ENCODE measurements around the gene KITLG. TPM values are rescaled to one million over a fixed set of nuclear protein-coding genes. Genes with fewer than 3 reads are reported as not detected.

The KITLG gene
- polyA plus RNA-seq, 1 donor (not counting 4 experiments of a cell fraction or from before 2014, with no cell fraction given) = 21.2 TPM

GRCh38 chr12:88538697-88539096 is 41.6 kb downstream of the KITLG start:
- no peak for DNase-seq (ENCODE audit: low read depth, low spot score)
- no peak overlapping the region for H3K9ac ChIP-seq (ENCODE audit: control insufficient read depth, extremely low read depth, insufficient read depth, low read length)
- peaks cover 2 to 3% of the 10 kb centered on the region in 2 experiments for H3K36me3 ChIP-seq (ENCODE audit: control insufficient read depth in 2 of 2, extremely low read depth in 1 of 2, insufficient read depth in 2 of 2, low read length in 2 of 2)
- H3K9me3 ChIP-seq (ENCODE audit: control insufficient read depth, low read depth, low read length) = no peaks in the 10 kb centered on the region
- no peaks in the 10 kb centered on the region for H3K4me1 ChIP-seq (ENCODE audit: control insufficient read depth, extremely low read depth, insufficient read depth, low read length)
- peaks cover 2% of the 10 kb centered on the region for H3K79me2 ChIP-seq (ENCODE audit: control insufficient read depth, insufficient read depth, low read length)
- H3K27me3 ChIP-seq (ENCODE audit: control insufficient read depth, extremely low read depth, insufficient read depth, low read length) = no peaks in the 10 kb centered on the region
- dilution Hi-C loops (cut with MboI; ENCODE audit: extremely low pct_ligation_motif_present, low sequenced_read_pairs) = no loop called here
- no peak for FAIRE-seq
- no peak overlapping the region for H3K27ac ChIP-seq (ENCODE audit: control insufficient read depth, insufficient read depth, low read length)
- H3K9me1 ChIP-seq (ENCODE audit: control insufficient read depth, extremely low read depth, insufficient read depth, low read length) = no peaks in the 10 kb centered on the region
- H3K4me2 ChIP-seq (ENCODE audit: control insufficient read depth, extremely low read depth, insufficient read depth, low read depth, low read length) = no peak overlapping the region
- no peak overlapping the region for H2AFZ ChIP-seq (ENCODE audit: control insufficient read depth, low read length)
- TF ChIP-seq CTCF (optimal IDR thresholded peaks at IDR 0.05 in 1 of 3, IDR thresholded peaks at IDR 0.05 in 1 of 3, conservative IDR thresholded peaks at IDR 0.05 in 1 of 3; ENCODE audit: extremely low read depth in 1 of 3, insufficient read depth in 2 of 3, low read length in 3 of 3) (no peak), EZH2 (IDR thresholded peaks at IDR 0.05; ENCODE audit: low read length) (no peak)
- H3K4me3 ChIP-seq (ENCODE audit: control insufficient read depth in 2 of 3, extremely low read depth in 1 of 3, insufficient read depth in 2 of 3, low read depth in 1 of 3, low read length in 3 of 3) = no peak overlapping the region
- no peaks in the 10 kb centered on the region for H4K20me1 ChIP-seq (ENCODE audit: control insufficient read depth, extremely low read depth, insufficient read depth, low read length)

GRCh38 chr12:88538250-88538649 is 42.0 kb downstream of the KITLG start:
- no peak for TF ChIP-seq CTCF (optimal IDR thresholded peaks at IDR 0.05 in 1 of 3, IDR thresholded peaks at IDR 0.05 in 1 of 3, conservative IDR thresholded peaks at IDR 0.05 in 1 of 3; ENCODE audit: extremely low read depth in 1 of 3, insufficient read depth in 2 of 3, low read length in 3 of 3)
- no peak for TF ChIP-seq EZH2 (IDR thresholded peaks at IDR 0.05; ENCODE audit: low read length)
- DNase-seq (ENCODE audit: low read depth, low spot score) = no peak
- H3K4me1 ChIP-seq (ENCODE audit: control insufficient read depth, extremely low read depth, insufficient read depth, low read length) = no peaks in the 10 kb centered on the region
- H3K9ac ChIP-seq (ENCODE audit: control insufficient read depth, extremely low read depth, insufficient read depth, low read length) = no peak overlapping the region
- peaks cover 2% of the 10 kb centered on the region for H3K79me2 ChIP-seq (ENCODE audit: control insufficient read depth, insufficient read depth, low read length)
- no peaks in the 10 kb centered on the region for H4K20me1 ChIP-seq (ENCODE audit: control insufficient read depth, extremely low read depth, insufficient read depth, low read length)
- H3K9me1 ChIP-seq (ENCODE audit: control insufficient read depth, extremely low read depth, insufficient read depth, low read length) = no peaks in the 10 kb centered on the region
- H2AFZ ChIP-seq (ENCODE audit: control insufficient read depth, low read length) = no peak overlapping the region
- FAIRE-seq = no peak
- no peak overlapping the region for H3K4me3 ChIP-seq (ENCODE audit: control insufficient read depth in 2 of 3, extremely low read depth in 1 of 3, insufficient read depth in 2 of 3, low read depth in 1 of 3, low read length in 3 of 3)
- H3K27me3 ChIP-seq (ENCODE audit: control insufficient read depth, extremely low read depth, insufficient read depth, low read length) = no peaks in the 10 kb centered on the region
- dilution Hi-C loops (cut with MboI; ENCODE audit: extremely low pct_ligation_motif_present, low sequenced_read_pairs) = no loop called here
- no peaks in the 10 kb centered on the region for H3K9me3 ChIP-seq (ENCODE audit: control insufficient read depth, low read depth, low read length)
- no peak overlapping the region for H3K27ac ChIP-seq (ENCODE audit: control insufficient read depth, insufficient read depth, low read length)
- peaks cover 2 to 3% of the 10 kb centered on the region in 2 experiments for H3K36me3 ChIP-seq (ENCODE audit: control insufficient read depth in 2 of 2, extremely low read depth in 1 of 2, insufficient read depth in 2 of 2, low read length in 2 of 2)
- no peak overlapping the region for H3K4me2 ChIP-seq (ENCODE audit: control insufficient read depth, extremely low read depth, insufficient read depth, low read depth, low read length)

Data from keratinocyte (primary cell).